OCI-LY3 (cell line): Measurements from ENCODE around the gene TDRKH.

Source experiments
- CTCF ChIP-seq: fragments of 200-600, 300-600 bp; sonication (generic); IDR thresholded peaks from 2 replicates; pipeline ENCODE4 v1.5.1; 2014; ENCODE audit warnings: antibody characterized with exemption, low read length, low read depth
- EZH2phosphoT487 ChIP-seq: fragments of 200-600 bp; shearing (Covaris generic); IDR thresholded peaks from 2 replicates; pipeline ENCODE4 v1.6.1; 2018; ENCODE audit warnings: antibody characterized with exemption, mixed run types, low read depth

GRCh38 chr1:151823175-151823574 lies 32.9 kb upstream of the TDRKH start:
- TF ChIP-seq CTCF (no peak), EZH2phosphoT487 (no peak)
